ENCODE measurements around the gene DBX1.

DNA sequence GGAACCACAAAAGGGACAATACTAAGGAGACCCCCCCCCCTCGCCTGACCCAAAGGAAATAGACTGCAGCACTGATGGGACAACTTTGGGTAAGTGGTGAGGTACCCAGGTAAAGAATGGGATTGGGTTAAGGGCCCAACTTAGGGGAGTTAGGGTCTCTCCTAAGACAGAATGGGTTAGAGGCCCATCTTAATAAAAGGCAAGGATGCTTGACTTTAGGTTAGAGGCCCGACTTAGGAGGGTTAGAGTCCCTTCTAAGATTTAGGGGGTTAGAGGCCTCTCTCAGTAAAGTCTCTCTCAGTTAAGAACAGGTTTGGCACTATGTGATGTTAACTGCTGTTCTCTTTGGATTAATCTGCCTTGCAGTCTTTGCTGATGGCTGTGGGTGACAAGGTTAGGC lies 41.0 kb upstream of the DBX1 start:
- TF ChIP-seq, protein P1, sequence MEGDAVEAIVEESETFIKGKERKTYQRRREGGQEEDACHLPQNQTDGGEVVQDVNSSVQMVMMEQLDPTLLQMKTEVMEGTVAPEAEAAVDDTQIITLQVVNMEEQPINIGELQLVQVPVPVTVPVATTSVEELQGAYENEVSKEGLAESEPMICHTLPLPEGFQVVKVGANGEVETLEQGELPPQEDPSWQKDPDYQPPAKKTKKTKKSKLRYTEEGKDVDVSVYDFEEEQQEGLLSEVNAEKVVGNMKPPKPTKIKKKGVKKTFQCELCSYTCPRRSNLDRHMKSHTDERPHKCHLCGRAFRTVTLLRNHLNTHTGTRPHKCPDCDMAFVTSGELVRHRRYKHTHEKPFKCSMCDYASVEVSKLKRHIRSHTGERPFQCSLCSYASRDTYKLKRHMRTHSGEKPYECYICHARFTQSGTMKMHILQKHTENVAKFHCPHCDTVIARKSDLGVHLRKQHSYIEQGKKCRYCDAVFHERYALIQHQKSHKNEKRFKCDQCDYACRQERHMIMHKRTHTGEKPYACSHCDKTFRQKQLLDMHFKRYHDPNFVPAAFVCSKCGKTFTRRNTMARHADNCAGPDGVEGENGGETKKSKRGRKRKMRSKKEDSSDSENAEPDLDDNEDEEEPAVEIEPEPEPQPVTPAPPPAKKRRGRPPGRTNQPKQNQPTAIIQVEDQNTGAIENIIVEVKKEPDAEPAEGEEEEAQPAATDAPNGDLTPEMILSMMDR (IDR thresholded peaks at IDR 0.05), result no peak
- TF ChIP-seq POLR2A (IDR thresholded peaks at IDR 0.05), result no peak

All from ovary (tissue), 3 donors.